ENCODE results near the gene IL10. TPM values are rescaled to one million over a fixed set of nuclear protein-coding genes. Genes with fewer than 3 reads are reported as not detected.
"Not testable (repeated sequence)": the region's sequence is repeated elsewhere in the genome, so short reads cannot be mapped to it uniquely, and the experiment has no call there.

IL10 gene
- total RNA-seq, 1 donor from 2014 or later, result 1.00 TPM

DNA sequence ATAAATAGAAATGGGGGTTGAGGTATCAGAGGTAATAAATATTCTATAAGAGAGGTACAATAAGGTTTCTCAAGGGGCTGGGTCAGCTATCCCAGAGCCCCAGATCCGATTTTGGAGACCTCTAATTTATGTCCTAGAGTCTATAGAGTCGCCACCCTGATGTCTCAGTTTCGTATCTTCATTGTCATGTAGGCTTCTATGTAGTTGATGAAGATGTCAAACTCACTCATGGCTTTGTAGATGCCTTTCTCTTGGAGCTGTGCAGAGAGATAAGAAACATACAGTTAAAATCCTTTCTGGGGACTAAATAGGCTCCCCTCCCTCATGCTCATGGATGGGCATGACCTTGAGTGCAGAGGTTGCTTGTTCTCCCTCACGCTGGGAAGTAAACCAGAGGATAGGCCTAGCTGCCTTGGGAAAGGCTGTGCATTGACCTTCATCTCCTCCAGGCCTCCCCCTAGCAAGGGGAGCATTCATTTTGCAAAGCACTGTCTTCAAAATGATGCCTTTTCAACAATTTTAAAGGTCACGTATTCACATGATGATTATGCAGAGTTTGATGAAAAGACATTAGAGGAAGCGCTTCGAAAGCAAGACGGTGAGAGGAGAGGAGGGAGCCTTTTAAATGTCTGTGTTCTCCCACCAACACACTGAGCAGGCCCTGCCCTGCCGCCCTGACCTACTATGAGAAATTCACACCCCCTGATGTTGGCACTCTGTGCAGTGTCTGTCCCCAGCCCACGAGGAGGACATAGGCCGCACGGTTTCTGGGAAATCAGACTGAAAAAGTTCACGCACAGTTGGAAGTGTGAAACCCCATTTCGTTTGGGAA is 3.6 kb downstream of the IL10 start:
- intact Hi-C loops (cut with micrococcal nuclease), result loop anchor here (1.0 to 5.0 kb wide), 4 partner anchors 11 to 49 kb away; no protein-coding TSS in a partner anchor

DNA sequence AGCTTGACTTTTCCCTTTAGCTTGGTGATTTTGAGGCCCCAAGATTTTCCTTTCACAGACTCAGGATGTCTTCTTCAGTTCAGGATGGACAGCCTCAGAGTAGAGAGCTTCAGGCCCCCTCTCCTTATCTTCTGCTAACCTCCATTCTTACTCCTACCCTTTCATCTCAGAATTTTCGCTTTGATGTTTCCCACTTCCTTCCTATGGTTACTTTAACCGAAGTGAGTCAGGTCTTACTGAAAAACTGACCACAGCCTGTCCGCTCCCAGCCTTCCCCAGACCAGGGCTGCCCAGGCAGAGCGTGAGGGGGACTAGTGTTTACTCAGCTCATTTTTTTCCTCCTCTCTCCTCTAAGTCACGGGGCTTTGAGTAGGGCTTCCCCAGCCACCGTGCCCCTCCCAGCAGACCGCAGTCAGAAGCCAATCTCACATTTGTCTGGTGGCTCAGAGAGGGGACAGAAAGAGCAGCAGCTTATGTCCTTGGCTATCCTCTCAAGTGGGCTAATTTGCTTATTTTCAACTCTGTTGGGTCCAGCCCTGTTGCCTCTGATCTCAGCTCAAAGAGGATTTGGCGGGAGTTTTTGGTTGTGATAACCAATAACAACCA is 5.9 kb downstream of the IL10 start:
- intact Hi-C loops (cut with micrococcal nuclease), result loop anchor here (1.0 to 5.0 kb wide), 4 partner anchors 8 to 39 kb away; no protein-coding TSS in a partner anchor

- intact Hi-C loops (cut with micrococcal nuclease), result loop anchor here (1.0 to 5.0 kb wide), 4 partner anchors 7 to 38 kb away; no protein-coding TSS in a partner anchor
These were observed 6.5 kb downstream of the IL10 start for GRCh38 chr1:206765771-206766170.

- intact Hi-C loops (cut with micrococcal nuclease), result not testable (repeated sequence)
These were observed 9.4 kb downstream of the IL10 start for GRCh38 chr1:206762741-206763364.

GRCh38 chr1:206761159-206761768 is 11.0 kb downstream of the IL10 start:
- intact Hi-C loops (cut with micrococcal nuclease), result no loop called here

DNA sequence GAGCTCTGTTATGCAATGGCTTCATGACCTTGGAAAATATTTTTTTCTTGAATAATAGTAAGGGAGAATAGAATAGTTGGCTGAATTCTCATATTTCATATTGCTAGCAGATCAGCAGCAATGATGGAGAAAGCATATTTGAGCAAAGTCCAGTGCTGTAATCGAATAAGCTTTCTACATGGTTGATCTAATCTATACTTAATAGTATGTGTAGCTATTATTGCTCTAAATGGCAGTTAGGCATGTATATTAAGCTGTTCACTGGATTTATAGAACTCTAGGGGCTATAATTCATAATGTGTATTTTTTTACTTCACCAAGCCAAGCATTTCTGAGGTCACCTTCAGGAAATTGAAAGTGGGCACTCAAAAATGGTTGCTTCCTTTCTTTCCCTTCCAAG is 11.7 kb downstream of the IL10 start:
- intact Hi-C loops (cut with micrococcal nuclease), result no loop called here

DNA sequence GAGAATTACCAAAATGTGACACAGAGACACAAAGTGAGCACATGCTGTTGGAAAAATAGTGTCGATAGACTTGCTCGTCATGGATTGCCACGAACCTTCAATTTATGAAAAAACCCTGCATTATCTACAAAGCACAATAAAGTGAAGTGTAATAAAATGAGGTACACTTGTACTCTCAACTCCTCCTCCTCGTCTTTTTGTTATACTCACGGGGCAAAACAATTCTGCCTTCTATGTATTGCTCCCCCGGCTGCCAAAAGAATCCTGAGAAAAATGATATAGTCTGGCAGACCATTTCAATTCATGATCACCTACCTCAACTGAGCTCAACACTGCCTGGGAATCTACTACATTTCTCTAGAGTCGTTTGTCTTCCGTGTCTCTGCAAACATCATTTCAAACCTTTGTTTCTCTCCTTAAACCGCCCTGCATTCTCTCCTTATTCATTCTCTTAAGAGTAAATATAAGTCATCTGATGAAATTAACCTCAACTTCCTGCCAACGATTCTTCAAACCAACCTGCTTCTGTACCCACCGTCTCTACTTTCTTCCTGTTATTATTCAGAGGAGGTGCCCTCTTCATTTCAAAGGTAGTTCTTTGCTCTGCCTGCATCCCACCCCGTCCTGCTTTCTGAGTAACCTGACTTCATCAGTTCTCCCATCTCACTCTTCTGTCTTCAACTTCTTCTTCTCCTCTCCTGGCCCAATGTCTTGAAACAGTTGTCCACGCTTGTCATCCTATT is 14.6 kb downstream of the IL10 start:
- intact Hi-C loops (cut with micrococcal nuclease), result loop anchor here (1.0 kb wide), 3 partner anchors 9 to 46 kb away; no protein-coding TSS in a partner anchor

DNA sequence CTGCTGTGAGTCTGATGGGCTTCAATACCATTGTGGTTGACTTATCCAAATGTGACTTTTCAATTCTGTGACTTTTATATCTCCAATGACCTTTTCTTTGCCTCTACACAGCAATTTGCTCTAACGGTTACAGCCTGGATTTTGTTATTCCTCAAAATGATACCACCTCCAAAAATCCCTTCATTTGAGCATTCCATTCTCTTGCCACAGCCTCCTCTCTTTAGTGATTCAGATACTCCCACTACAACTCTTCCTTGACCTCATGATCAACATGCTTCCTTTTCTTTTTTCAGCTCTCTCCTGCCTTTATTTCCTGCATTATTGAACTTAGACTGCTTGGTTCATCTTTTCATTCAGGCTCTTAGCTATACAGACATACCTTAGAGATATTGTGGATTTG is 18.3 kb downstream of the IL10 start:
- intact Hi-C loops (cut with micrococcal nuclease), result no loop called here

DNA sequence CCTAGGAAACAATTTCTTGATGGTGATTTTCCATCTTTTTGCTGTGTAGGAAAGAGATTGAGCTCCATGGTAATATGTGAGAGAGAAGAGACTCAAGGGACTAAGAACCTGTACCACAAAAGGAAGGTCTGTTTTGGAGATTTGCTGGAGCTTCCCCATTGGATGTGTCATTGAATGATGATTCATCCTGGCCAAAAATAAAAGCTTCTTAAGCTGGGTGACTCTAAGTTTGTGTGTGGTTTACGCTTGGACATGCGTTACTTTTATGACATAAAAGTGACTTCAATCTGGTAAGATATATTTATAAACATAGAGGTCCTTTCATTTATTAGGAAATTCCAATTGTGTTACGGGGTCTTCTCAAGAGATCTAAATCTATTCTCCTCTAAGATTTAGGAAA is 19.2 kb downstream of the IL10 start:
- intact Hi-C loops (cut with micrococcal nuclease), result no loop called here

DNA sequence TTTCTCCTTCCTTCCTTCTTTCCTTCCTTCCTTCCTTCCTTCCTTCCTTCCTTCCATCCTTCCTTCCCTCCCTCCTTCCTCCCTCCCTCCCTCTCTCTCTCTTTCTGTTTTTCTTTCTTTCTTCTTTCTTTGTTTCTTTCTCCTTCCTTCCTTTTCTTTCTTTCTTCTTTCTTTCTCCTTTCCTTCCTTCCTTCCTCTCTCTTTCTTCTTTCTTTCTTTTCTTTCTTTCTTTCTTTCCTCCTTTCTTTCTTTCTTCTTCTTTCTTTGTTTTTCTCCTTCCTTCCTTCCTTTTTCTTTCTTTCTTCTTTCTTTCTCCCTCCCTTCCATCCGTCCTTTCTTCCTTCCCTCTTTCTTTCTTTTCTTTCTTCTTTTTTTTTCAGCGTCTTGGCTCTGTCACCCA is 19.8 kb downstream of the IL10 start:
- intact Hi-C loops (cut with micrococcal nuclease), result no loop called here

DNA sequence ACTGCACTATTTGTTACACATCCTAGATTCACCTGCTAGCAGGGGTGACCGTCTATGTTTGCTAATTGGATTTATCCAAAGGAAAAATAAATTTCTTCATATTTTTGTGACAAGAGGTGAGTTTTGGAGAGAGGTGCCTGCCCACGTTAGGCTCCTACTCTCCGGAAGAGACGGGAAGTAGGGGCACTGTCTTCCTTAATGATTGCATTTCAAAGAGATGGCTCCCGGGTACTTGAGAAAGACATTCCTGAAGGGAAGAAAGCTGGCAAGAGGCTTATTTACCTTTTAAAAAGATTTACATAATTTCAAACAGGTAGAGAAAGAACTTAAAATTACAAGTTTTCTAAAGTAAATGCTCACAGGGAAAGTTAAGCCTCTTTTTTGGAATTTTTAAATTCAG is 20.4 kb downstream of the IL10 start:
- intact Hi-C loops (cut with micrococcal nuclease), result no loop called here

GRCh38 chr1:206748348-206749030 is 23.8 kb downstream of the IL10 start:
- intact Hi-C loops (cut with micrococcal nuclease), result no loop called here

- intact Hi-C loops (cut with micrococcal nuclease), result no loop called here
These were observed 27.0 kb downstream of the IL10 start for GRCh38 chr1:206745301-206745700.

- intact Hi-C loops (cut with micrococcal nuclease), result no loop called here
These were observed 27.6 kb downstream of the IL10 start for GRCh38 chr1:206744683-206745082.

DNA sequence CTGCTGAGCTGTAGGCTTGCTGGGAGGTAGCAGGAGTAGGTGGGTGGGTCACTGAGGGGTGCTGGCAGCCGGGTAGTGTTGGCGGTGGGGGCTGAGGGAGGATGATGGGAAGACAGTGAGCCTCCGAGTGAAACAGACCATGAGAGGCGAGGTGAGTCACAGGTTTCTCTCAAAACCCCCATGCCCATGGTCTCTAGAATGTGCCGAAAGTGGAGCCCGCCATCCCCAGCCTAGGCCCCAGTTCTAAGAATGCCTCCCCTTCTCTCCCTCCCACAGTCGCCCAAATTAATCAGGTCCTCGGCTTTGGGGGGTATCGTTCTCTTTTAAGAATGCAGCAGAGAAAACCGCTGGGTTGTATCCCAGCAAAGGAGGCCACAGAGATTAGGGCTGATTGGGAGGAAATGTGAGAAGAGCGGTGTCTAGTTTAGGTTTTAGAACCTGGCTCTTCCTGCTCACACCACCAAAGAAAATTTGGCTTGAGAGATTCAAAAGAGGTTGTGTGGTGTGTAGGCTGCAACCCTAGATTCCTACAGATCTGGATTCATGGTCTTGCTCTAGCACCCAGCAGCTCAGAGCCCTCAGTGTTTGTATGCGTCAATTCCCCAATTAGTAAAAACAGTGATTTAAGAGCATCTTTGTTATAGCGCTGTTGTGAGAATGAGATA is 29.4 kb downstream of the IL10 start:
- intact Hi-C loops (cut with micrococcal nuclease), result no loop called here

GRCh38 chr1:206741142-206741701 is 31.1 kb downstream of the IL10 start:
- intact Hi-C loops (cut with micrococcal nuclease), result no loop called here

GRCh38 chr1:206739411-206740076 is 32.8 kb downstream of the IL10 start:
- intact Hi-C loops (cut with micrococcal nuclease), result loop anchor here (1.0 kb wide), 3 partner anchors 27 to 69 kb away; no protein-coding TSS in a partner anchor

All from T-helper 2 cell treated with Interferon-gamma antibody and Interleukin-4, amounts not matched to agents 100 ng/mL and 5 ng/mL, for 36 hours (primary cell).